GM03348 (cell line): ENCODE results near the gene LSR.

ENCODE experiments used
- DNase-seq: peaks from one replicate; pipeline ENCODE4 v3.0.0; 2012; ENCODE audit warnings: low spot score

LSR gene

DNA sequence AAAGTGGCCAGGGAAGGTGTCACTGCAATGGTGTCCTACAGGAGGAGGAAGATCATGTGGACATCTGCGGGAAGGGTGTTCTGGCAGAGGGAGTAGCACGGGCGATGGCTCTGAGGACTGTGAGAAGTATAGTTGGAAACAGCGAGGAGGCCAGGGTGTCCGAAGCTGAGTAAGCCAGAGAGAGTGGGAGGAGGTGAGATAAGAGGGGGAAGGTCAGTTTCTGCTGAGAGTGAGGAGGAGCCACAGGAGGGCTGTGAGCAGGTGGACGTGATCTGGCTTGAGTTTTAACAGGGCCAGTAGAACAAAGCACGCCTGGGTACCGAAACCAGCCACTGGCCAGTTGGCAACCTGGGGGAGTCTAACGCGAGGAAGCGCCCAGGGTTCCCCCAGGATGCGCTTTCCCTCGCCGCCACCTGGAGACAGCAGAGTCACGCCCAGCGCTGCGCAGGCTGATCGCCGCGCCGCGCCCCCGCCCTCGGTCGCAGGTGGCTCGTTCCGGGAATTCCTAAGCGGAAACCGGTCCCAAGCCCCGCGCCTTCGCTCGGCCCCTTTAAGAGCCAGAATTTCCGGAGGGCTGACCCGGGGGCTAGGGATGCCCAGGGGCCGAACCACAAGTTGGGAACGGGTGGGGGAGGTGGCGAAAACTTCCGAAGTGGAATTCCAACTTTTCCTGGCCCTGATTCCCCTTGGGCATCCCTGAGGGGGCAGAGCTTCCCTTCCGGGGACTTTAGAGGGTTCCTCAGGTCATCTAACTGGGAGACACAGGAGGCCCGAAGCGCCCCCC is 1.1 kb upstream of the LSR start:
- DNase-seq = no peak

DNA sequence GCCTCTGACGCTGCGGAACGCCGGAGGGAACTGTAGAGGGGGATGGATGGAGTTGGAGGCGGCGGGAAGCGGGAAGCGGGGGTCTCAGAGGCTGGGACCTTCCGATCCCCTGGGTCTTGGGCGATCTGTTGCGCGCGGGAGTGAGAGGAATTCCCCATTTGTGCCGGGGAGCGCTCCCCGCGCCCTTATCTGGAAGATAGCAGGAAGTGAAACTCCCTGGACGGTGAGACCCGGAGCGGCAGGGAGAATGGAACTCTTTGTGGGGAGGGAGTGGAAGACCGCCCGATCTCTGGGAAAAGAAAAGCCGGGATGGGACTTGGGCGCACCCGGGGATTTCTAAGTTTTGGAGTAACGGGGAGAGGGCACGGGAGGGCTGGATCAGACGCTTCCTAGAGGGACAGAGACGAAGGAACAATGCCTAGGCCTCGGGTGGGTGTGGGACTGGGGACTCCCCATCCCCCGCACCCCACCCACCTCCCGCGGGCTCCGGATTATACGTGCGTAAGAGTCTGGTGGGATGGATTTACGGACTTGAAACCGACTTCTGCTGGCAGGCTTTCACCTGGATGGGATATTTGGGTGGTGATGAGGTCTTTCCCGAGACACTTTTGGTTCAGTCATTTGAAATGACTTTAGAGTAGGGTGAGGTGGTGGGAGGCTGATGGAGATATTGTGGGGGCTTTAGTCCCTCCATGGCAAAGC is 495 bp downstream of the LSR start:
- no peak for DNase-seq

DNA sequence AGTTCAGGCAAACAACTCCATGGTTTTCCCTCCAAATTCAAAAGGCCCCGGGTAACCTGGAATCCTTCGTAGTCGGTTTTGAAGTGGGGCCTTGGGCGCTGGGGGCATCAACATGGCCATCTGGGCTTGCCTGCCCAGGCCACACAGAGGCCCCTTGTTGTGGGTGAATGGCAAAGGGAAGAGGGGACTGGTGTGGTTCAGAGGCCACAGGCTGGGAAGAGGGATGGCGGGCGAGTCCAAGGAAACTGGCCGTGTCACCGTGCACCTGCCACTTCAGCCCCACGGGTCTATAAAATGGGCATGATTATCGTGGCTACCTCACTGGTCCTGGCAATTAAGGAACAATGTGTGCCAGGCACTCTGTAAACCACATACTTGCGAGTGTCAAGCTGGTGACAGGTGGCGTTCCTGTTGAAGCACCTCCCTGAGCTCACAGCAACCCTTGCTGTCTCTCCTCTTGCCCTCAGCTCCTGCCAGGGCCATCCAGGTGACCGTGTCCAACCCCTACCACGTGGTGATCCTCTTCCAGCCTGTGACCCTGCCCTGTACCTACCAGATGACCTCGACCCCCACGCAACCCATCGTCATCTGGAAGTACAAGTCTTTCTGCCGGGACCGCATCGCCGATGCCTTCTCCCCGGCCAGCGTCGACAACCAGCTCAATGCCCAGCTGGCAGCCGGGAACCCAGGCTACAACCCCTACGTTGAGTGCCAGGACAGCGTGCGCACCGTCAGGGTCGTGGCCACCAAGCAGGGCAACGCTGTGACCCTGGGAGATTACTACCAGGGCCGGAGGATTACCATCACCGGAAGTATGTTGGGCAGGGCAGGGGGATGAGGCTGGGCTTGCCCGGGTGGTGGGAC is 1.3 kb downstream of the LSR start:
- DNase-seq = no peak

DNA sequence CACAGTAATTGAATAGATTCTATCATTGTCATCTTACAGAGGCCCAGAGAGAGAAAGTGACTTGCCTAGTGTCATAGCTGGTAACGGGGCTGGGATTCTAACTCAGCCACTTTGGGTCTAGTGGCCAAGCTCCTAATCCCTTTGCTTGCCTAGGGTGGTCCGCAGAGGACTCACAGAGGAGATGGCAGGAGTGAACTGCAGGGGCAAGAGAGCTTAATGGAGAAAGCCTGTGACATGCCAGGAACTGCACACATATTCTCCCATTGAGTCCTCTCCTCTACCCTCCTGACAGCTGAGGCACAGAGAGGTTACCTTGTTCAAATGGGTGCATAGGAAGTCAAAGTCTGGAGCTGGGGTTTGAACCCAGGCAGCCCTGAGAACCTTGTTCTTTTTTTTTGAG is 2.7 kb downstream of the LSR start:
- no peak for DNase-seq

DNA sequence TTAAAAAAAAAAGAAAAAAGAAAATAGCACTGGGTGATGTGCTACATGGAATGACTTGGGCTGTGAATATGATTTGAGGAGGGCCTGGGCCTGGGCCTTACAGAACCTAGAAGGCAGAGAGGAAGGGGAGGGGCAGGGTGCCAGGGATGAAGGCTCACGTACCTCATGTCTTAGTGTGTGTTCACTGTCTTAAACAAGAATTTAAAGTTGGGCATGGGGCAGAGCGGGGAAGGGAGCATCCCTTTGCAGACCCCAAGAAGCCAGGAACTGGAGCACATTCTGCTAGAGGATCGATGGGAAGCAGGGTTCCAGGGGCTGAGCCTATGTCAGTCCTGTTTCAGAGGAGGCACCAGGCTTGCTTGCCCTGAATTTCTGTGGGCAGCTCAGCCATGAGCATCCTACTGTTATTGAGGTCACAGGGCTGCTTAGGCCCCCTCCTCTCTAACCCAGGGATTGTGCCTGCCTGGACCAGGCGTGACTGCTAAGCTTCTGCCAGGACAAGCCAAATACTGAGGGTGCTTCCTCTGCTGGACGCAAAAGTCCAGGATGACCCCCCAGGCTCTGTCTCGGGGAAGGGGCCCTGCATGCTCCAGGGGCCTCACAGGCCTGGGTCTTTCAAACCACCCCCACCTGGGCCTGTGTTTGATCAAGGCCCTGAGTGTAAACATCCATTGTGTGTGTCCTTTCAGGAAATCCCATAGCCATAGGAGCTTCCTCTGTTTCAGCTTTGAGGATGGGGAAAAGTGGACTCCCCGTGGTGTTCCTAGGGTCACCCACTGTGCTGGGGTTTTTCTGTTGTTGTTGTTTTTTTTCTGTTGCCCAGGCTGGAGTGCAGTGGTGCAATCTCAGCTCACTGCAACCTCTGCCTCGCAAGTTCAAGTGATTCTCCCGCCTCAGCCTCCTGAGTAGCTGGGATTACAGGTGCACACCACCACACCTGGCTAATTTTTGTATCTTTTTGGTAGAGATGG is 4.8 kb downstream of the LSR start:
- DNase-seq = no peak

DNA sequence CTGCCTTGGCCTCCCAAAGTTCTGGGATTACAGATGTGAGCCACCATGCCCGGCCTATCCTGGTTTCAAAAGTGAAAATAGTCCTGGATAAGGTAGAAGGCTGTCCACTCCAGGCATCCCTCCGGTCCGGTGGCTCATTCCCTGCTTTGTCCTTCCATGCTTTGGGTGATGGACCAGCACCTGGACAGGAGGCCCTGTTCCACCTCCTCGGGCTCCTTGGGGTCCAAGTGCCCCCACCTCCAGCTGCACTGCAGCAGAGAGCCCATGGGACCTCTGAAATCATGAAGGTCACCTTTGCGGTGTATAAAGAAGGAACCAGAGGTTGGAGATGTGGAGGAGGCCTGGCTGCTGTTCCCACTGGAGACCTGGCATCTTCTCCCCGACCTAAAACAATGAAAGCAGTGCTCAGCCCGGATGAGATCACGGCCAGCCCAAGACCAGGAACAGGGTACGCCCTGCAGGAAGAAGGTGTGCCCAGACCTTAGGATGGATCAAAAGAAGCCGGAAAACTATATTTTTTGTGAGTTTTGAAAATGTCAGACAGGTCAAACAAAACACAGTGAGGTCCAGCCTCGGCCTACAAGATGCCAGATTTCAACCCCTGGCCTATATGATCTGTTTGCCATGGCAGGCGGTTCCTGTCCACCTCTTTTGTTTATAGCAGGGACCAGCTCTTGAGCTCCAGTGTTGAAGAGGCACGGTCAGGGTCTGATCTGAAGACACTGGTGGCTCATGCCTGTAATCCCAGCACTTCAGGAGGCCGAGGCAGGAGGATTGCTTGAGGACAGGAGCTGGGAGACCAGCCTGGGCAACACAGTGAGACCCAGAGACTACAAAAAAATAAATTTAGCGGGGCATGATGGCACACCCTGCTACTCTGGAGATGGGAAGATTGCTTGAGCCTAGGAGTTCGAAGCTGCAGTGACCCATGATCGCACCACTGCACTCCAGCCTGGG is 5.8 kb downstream of the LSR start:
- DNase-seq = no peak

DNA sequence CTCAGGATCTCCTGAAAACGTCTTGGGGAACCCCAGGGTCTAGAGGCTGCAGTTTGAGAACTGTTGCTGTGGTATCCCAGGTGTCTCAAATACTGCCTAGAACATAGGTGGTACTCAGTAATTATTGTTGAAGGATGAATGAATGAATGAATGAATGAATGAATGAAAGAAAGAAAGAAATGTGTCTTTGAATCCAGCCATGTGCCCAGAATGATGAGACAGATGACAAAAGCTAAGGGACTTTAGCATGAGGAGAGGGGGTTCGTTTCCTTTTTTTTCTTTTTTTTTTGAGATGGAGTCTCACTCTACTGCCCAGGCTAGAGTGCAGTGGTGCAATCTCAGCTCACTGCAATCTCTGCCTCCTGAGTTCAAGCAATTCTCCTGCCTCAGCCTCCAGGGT is 7.8 kb downstream of the LSR start:
- DNase-seq = no peak

DNA sequence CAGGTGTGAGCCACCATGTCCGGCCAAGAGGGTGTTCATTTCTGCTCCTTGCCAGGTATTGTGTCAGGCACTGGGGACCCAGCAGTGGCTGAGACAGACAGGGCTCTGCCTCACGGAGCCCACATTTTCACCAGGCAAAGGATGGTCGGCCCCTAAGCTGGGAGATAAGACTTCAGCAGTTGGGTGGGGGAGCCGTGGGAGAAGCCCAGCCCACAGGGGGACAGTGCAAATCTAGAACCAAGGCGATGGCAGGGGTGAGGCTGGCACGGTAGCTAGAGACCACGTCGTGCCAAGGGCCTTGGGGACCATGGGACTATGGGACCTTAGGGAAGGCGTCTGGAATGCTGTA is 8.3 kb downstream of the LSR start:
- no peak for DNase-seq

DNA sequence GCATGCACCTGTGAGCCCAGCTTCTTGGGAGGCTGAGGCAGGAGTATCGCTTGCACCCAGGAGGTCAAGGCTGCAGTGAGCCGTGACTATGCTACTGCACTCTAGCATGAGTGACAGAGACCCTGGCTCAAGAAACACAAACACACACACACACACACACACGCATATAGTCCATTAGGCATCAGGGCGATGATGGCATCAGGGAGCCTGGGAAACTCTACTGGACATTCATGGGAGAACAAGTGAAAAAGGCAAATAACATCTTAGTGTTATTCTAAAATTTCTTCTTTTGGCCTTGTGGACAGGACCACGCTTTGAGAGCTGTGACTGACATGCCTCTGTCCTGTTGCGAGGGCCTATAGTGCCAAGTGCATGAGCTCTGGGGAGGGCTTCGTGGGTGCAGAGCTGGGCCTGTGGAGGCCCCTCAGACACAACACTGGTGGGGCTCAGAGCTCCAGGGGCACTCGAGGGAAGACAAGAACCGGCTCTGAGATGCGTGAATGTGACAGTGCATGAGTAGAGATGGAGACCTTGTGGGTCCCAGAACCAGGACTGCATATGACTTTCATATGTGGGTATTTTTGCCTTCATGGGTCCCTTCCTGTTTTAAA is 12.0 kb downstream of the LSR start:
- peak; percentile 2 for DNase-seq

DNA sequence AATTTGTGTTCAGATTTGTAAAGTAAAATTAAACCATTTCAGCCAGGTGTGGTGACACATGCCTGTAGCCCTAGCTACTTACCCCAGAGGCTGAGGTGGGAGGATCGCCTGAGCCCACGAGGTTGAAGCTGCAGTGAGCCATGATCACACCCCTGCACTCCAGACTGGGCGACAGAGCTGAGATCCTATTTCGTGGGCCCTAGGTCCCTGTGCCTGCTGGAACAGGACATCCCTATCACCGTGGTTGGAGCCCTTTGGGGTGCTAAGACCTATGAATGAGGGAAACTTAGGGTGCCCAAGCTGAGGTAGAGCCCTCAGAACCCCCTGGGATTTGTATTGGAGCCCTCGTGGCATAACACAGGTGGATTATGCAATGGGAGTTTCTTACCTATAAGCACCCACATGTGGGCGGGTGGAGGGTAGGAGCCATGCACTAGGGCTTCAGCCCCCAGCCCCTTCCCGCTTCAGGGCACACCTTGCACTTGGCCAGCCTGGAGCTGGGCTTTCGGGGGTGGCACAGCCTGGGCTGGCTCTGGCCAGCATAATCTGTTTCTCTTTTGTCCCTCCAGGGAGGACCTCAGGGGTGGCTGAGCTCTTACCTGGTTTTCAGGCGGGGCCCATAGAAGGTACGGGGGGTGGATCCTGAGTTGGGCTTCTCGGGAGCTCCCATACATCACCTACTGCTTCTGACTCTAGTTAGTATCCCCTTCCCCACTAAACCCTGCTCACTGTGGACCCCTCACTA is 12.7 kb downstream of the LSR start:
- peak; percentile 5 for DNase-seq

DNA sequence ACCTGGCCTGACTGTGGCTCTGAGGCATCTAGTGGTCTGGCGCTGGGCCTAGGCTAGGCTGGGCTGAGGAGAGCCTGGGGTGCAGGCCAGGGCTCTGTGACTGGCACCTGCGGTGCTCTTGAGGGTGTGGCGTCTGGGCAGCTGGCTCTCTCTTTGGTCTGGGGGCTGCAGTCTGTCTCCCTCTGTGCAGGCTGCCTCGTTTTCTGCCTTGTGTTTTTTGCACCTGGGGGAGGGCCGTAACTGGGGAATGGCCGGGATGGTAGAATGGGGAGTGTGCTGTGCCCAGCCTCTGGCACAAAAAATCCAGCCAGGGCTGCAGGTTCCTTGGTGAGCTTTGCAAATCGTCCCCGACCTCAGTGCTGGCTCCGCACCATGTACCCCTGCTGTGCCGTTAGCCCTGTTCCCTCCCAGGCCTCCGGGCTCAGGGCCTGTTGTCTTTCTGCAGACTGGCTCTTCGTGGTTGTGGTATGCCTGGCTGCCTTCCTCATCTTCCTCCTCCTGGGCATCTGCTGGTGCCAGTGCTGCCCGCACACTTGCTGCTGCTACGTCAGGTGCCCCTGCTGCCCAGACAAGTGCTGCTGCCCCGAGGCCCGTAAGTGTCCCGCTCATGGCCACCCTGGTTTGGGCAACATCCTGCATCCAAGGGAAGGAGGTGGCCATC is 13.4 kb downstream of the LSR start:
- peak; percentile 23 for DNase-seq

DNA sequence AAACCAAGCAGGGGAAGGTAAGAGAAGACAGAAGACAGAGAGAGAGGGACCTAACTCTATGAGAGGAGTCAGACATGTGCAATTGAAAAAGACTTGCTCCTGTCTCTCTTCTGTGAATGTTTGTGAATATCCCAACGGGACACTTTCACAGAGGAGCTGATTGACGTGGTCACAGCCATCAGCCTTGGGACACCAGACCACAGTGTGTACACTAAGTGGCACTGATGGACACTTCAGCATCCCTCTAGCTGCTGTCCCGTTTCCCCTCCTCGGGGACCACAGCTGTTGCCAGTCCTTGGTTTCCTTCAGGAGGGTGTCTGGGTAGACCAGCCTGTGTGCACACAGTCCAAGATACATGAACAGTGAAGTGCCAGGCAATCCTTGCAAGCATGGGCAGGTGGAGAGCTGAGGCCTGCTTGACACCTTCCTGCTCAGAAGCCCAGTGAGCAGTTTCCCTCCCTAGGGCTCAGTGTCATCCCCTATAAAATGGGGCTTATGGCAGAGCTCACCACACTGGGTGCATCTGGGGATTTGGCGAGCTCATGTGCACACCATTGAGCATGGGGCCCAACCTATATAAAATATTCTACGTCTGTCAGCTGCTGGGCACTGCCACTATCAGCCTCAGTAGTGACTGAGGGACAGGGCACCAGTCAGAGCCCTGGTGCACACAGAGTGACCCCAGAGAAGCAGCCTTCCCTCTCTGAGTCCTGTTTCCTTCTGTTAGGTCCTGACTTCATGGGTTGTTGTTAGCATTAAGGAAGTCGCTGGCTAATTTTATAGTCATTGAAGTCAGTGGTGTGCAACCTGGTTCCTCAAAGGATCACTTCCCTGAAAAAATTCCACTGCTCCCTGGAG is 15.7 kb downstream of the LSR start:
- peak; percentile 6 for DNase-seq

DNA sequence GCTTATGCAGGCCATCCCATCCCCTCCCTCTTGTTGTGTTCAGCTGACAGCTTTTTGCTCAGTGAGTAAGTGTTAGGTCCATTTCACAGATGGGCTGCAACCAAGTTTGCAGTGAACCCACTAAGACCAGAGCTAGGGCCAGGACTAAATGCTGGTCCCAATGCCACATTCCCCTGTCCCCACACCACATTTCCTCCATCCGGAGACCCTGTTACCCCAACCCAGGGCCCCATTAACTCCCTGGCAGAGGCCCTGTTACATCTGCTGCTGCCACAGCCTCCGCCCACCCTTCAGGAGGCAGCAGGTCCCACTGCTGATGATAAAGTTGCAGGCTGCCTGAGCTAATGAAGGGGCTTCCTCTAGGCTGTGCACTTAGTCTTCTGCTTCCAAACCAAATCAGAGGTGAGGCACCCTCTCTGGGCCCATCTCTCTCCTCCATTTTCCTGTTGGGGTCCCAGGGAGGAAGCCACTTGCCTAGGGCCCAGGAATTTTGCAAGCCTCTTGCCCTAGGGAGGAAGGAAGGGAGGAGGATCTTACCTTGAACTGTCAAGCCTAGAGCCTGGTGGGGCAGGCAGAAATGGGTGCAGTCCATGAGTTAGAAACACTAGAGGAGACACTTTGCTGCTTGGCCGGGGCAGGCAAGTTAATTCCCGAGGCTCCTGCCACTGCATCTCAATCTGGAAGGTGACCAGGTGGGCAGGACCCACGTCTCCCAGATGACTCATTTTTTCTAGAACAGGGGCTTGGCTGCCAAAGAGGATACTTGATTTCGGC is 16.5 kb downstream of the LSR start:
- DNase-seq = no peak

DNA sequence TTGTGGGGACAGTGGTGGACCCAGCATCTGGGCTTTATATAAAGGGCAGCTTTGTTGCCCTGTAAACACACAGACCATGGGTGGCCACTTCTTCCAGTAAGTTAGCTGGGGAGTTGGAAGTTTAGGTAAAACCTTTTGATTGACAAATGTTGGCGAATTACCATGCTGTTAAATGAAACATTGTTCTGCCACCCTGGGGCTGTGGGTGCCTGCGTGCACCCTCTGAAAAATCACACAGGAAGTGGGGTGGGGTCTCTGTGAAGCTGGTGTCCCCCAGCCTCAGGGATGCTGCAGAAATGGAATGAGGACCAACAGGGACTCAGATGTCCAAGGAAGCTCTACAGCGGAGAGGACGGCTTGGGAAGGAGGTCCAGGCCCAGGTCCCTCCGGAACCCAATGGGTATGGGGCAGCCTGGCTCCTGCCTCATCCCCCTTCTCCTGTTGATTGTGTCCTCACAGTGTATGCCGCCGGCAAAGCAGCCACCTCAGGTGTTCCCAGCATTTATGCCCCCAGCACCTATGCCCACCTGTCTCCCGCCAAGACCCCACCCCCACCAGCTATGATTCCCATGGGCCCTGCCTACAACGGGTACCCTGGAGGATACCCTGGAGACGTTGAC is 17.2 kb downstream of the LSR start:
- DNase-seq = no peak

DNA sequence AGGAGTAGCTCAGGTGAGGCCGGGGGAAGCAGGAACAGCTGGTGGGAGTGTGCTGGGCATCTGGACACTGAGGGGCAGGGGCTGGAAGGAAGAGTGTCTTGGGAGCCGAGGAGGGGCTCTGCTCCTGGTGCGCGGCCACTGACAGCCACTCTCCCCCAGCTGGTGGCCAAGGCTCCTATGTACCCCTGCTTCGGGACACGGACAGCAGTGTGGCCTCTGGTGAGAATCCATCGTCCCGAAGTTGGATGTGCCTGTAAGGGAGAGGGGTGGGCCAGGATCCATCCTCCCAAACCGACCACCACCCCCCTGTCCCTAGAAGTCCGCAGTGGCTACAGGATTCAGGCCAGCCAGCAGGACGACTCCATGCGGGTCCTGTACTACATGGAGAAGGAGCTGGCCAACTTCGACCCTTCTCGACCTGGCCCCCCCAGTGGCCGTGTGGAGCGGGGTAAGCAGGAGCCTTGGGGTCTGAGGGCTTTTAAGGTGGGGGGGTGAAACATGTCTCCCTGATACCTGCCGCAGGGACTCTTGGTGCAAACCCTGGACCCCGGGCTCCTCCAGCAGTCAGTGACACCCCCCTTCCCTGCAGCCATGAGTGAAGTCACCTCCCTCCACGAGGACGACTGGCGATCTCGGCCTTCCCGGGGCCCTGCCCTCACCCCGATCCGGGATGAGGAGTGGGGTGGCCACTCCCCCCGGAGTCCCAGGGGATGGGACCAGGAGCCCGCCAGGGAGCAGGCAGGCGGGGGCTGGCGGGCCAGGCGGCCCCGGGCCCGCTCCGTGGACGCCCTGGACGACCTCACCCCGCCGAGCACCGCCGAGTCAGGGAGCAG is 17.9 kb downstream of the LSR start:
- DNase-seq = peak; percentile 67

DNA sequence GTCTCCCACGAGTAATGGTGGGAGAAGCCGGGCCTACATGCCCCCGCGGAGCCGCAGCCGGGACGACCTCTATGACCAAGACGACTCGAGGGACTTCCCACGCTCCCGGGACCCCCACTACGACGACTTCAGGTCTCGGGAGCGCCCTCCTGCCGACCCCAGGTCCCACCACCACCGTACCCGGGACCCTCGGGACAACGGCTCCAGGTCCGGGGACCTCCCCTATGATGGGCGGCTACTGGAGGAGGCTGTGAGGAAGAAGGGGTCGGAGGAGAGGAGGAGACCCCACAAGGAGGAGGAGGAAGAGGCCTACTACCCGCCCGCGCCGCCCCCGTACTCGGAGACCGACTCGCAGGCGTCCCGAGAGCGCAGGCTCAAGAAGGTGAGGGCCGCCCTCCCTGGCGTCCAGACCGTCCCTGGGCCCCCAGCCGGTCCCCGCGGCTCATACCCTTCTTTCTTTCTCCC is 18.6 kb downstream of the LSR start:
- DNase-seq = peak; percentile 69
